Karpas-422 (cell line): ENCODE results near the gene TRIP6. TPM values are rescaled to one million over a fixed set of nuclear protein-coding genes. Genes with fewer than 3 reads are reported as not detected.

Experiments
- DNase-seq: peaks from one replicate; pipeline ENCODE4 v3.0.0-alpha.2; 2015
- H2AFZ ChIP-seq: fragments of 200-600 bp; sonication (generic); 2 replicates; pipeline ENCODE4 v1.6.1; 2014; ENCODE audit warnings: antibody characterized with exemption, low read length, mixed read lengths
- H3K27ac ChIP-seq: fragments of 200-600 bp; sonication (generic); 2 replicates; pipeline ENCODE4 v1.5.1; 2014; ENCODE audit warnings: mild to moderate bottlenecking, low read length, moderate library complexity
- H3K27me3 ChIP-seq: fragments of 200-600 bp; sonication (generic); 2 replicates; pipeline ENCODE4 v1.6.1; 2014; ENCODE audit warnings: low read length, mixed read lengths
- H3K36me3 ChIP-seq: fragments of 200-600 bp; sonication (generic); 2 replicates; pipeline ENCODE4 v1.6.1; 2014; ENCODE audit warnings: low read length, mixed read lengths; ENCODE audit not compliant: insufficient read depth
- H3K4me1 ChIP-seq: fragments of 200-600 bp; sonication (generic); 2 replicates; pipeline ENCODE4 v1.6.1; 2014; ENCODE audit warnings: mild to moderate bottlenecking, low read length, mixed read lengths
- H3K4me2 ChIP-seq: fragments of 200-600 bp; sonication (generic); 2 replicates; pipeline ENCODE4 v1.6.1; 2014; ENCODE audit warnings: low read length, low read depth, mild to moderate bottlenecking; ENCODE audit not compliant: poor library complexity, severe bottlenecking
- H3K4me3 ChIP-seq: fragments of 200-600 bp; sonication (generic); 2 replicates; pipeline ENCODE4 v1.5.1; 2014; ENCODE audit warnings: mild to moderate bottlenecking, antibody characterized with exemption, low read length, mixed read lengths
- H3K79me2 ChIP-seq: fragments of 200-600 bp; sonication (generic); 2 replicates; pipeline ENCODE4 v1.6.1; 2014; ENCODE audit warnings: mild to moderate bottlenecking, low read length, mixed read lengths
- H3K9ac ChIP-seq: fragments of 200-600 bp; sonication (generic); 2 replicates; pipeline ENCODE4 v1.6.0; 2014; ENCODE audit warnings: low read length
- H3K9me2 ChIP-seq: fragments of 200-600 bp; sonication (generic), shearing (Covaris generic); replicated peaks from 2 replicates; pipeline ENCODE4 v1.6.0; 2014; ENCODE audit warnings: mild to moderate bottlenecking, low read length, moderate library complexity; ENCODE audit not compliant: insufficient read depth
- H3K9me3 ChIP-seq: fragments of 300-700, 200-600 bp; sonication (generic); 2 replicates; pipeline ENCODE4 v1.6.1; 2014; ENCODE audit warnings: low read length, mixed read lengths
- H4K20me1 ChIP-seq: fragments of 200-600 bp; sonication (generic); 2 replicates; pipeline ENCODE4 v1.6.1; 2014; ENCODE audit warnings: mild to moderate bottlenecking, antibody characterized with exemption, low read length, low read depth; ENCODE audit not compliant: insufficient read depth
- total RNA-seq: library from RNA; depleted of rRNA; stranded (reverse); fragments of >200 nt; shearing (Covaris generic); gene quantifications from 2 replicates; pipeline ENCODE4 v1.2.3, GENCODE V29; 2014; ENCODE audit warnings: low replicate concordance; rRNA removed

The TRIP6 gene, protein sequence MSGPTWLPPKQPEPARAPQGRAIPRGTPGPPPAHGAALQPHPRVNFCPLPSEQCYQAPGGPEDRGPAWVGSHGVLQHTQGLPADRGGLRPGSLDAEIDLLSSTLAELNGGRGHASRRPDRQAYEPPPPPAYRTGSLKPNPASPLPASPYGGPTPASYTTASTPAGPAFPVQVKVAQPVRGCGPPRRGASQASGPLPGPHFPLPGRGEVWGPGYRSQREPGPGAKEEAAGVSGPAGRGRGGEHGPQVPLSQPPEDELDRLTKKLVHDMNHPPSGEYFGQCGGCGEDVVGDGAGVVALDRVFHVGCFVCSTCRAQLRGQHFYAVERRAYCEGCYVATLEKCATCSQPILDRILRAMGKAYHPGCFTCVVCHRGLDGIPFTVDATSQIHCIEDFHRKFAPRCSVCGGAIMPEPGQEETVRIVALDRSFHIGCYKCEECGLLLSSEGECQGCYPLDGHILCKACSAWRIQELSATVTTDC
- total RNA-seq = 19.5 and 30.5 TPM in 2 replicates

GRCh38 chr7:100867040-100867775, at the start of gene TRIP6:
TSS of gene TRIP6 (plus strand) at chr7:100867387. CDS start at chr7:100867498, 111 bp downstream.
- Histone ChIP-seq H3K9me2 (no peaks in the 10 kb centered on the region), H3K27me3 (no peaks in the 10 kb centered on the region), H3K4me3 (peak within 1 kb of the TSS; percentile 90), H3K4me1 (peaks cover 20% of the 10 kb centered on the region), H3K79me2 (peaks cover 26% of the 10 kb centered on the region), H3K4me2 (peak within 1 kb of the TSS; percentile 96), H2AFZ (peak within 1 kb of the TSS; percentile 82; the same call in 1 of the 2 replicates), H3K9me3 (no peaks in the 10 kb centered on the region), H4K20me1 (no peaks in the 10 kb centered on the region), H3K36me3 (no peaks in the 10 kb centered on the region), H3K27ac (peak within 1 kb of the TSS; percentile 78), H3K9ac (peak within 1 kb of the TSS; percentile 94)
- DNase-seq = peak; percentile 85

DNA sequence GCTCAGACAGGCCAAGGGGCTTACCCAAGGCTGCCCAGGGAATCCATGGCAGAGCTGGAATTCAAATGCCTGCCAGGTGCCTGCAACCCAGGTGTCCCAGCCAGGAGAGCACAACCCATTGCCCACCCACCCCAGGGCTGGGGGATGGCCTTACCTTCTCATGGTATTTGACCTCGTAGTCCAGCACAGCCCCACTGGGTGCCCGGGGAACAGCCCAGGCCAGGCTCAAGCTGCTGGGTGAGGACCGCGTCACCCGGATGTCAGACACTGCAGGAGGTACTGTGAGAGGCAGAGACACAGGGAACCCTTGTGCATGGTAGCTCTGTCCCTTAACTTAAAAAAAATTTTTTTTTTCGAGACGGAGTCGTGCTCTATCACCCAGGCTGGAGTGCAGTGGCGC, 48.8 kb upstream of the TRIP6 start:
- no peak overlapping the region for H2AFZ ChIP-seq
- H3K4me3 ChIP-seq = no peak overlapping the region
- no peaks in the 10 kb centered on the region for H3K4me1 ChIP-seq
- DNase-seq = no peak
- no peak overlapping the region for H3K4me2 ChIP-seq
- H3K27me3 ChIP-seq = no peaks in the 10 kb centered on the region
- H3K9me2 ChIP-seq = no peaks in the 10 kb centered on the region
- H3K27ac ChIP-seq = no peak overlapping the region
- no peaks in the 10 kb centered on the region for H3K36me3 ChIP-seq
- H3K79me2 ChIP-seq = no peaks in the 10 kb centered on the region
- no peaks in the 10 kb centered on the region for H3K9me3 ChIP-seq
- H3K9ac ChIP-seq = no peak overlapping the region
- H4K20me1 ChIP-seq = no peaks in the 10 kb centered on the region

GRCh38 chr7:100818825-100819224, 48.4 kb upstream of the TRIP6 start:
- no peaks in the 10 kb centered on the region for H3K79me2 ChIP-seq
- H3K9me2 ChIP-seq = no peaks in the 10 kb centered on the region
- no peak overlapping the region for H2AFZ ChIP-seq
- H3K4me2 ChIP-seq = no peak overlapping the region
- no peak for DNase-seq
- no peaks in the 10 kb centered on the region for H3K4me1 ChIP-seq
- no peaks in the 10 kb centered on the region for H3K27me3 ChIP-seq
- no peak overlapping the region for H3K4me3 ChIP-seq
- no peaks in the 10 kb centered on the region for H4K20me1 ChIP-seq
- H3K36me3 ChIP-seq = no peaks in the 10 kb centered on the region
- no peak overlapping the region for H3K9ac ChIP-seq
- no peaks in the 10 kb centered on the region for H3K9me3 ChIP-seq
- H3K27ac ChIP-seq = no peak overlapping the region

DNA sequence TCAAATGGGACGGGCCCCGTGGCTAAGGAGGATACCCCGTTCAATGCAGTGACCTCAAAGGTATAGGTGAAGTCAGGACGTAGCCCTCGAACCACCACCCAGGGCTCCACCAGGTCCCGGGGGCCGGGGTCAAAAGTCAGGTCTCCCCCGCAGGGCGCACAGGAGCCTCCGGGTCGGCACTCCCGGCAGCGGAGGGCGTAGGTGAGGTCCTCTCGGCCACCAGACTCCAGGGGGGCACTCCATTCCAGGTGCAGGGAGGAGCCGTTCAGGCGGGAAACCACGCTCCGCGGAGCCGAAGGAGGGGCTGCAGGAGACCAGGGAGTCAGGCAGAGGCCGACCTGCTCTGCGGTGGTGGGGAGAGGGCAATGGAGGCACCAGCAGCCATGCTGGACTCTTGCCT, 47.6 kb upstream of the TRIP6 start:
- Histone ChIP-seq H3K27me3 (no peaks in the 10 kb centered on the region), H4K20me1 (no peaks in the 10 kb centered on the region), H3K4me3 (no peak overlapping the region), H3K79me2 (no peaks in the 10 kb centered on the region), H2AFZ (no peak overlapping the region), H3K9me2 (no peaks in the 10 kb centered on the region), H3K9ac (no peak overlapping the region), H3K4me1 (no peaks in the 10 kb centered on the region), H3K4me2 (no peak overlapping the region), H3K36me3 (no peaks in the 10 kb centered on the region), H3K27ac (no peak overlapping the region), H3K9me3 (no peaks in the 10 kb centered on the region)
- DNase-seq = no peak

- Histone ChIP-seq H3K4me2 (no peak overlapping the region), H4K20me1 (no peaks in the 10 kb centered on the region), H3K36me3 (no peaks in the 10 kb centered on the region), H3K4me3 (no peak overlapping the region), H3K27me3 (no peaks in the 10 kb centered on the region), H3K4me1 (no peaks in the 10 kb centered on the region), H3K9me3 (no peaks in the 10 kb centered on the region), H3K79me2 (no peaks in the 10 kb centered on the region), H3K27ac (no peak overlapping the region), H3K9ac (no peak overlapping the region), H3K9me2 (no peaks in the 10 kb centered on the region), H2AFZ (no peak overlapping the region)
- DNase-seq = no peak
Measured at GRCh38 chr7:100822236-100823139, 44.7 kb upstream of the TRIP6 start.

DNA sequence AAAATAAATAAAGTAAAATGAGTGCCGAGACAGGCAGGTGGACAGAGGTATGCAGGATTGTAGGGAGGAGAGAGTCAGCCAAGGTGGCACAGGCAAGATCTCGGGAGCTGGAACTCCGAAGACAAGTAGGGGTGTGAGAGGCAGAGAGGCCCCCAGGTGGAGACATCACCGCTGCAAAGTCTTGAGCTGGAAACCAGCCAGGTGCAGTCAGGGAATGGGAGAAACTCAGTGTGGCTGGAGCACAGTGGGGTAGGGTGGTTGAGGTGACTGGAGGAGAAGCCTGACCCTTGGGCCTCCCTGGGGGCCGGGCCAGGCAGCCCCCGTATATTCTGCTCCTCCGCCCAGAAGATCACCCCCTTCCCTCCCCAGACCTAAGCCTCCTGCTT, 44.1 kb upstream of the TRIP6 start:
- no peaks in the 10 kb centered on the region for H3K4me1 ChIP-seq
- DNase-seq = no peak
- H4K20me1 ChIP-seq = no peaks in the 10 kb centered on the region
- no peak overlapping the region for H3K27ac ChIP-seq
- no peaks in the 10 kb centered on the region for H3K27me3 ChIP-seq
- no peak overlapping the region for H3K4me2 ChIP-seq
- no peaks in the 10 kb centered on the region for H3K9me2 ChIP-seq
- H3K9ac ChIP-seq = no peak overlapping the region
- no peaks in the 10 kb centered on the region for H3K79me2 ChIP-seq
- no peak overlapping the region for H3K4me3 ChIP-seq
- H2AFZ ChIP-seq = no peak overlapping the region
- H3K36me3 ChIP-seq = no peaks in the 10 kb centered on the region
- H3K9me3 ChIP-seq = no peaks in the 10 kb centered on the region

DNA sequence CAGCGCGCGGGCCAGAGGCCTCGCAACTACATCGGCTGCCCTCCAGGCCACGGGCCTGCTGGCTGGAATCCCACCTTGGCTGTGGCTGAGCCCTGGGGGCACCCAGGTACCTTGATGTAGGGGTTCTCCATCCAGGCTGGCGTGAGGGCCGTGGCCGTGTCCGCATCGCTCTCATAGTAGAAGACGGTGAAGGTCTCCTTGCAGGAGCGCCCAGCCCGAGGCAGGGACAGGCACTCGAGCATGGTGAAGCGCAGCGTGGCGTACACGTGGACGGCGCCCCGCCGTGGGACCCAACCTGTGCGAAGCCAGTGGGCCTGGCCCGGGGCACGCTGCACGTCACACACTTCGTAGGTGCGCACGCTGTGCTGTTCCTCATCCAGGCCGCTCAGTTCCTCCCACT, 43.7 kb upstream of the TRIP6 start:
- H3K9me2 ChIP-seq = no peaks in the 10 kb centered on the region
- DNase-seq = no peak
- no peak overlapping the region for H3K27ac ChIP-seq
- H3K9ac ChIP-seq = no peak overlapping the region
- H3K4me1 ChIP-seq = no peaks in the 10 kb centered on the region
- no peak overlapping the region for H3K4me3 ChIP-seq
- H3K36me3 ChIP-seq = no peaks in the 10 kb centered on the region
- H3K79me2 ChIP-seq = no peaks in the 10 kb centered on the region
- no peak overlapping the region for H3K4me2 ChIP-seq
- H3K9me3 ChIP-seq = no peaks in the 10 kb centered on the region
- no peak overlapping the region for H2AFZ ChIP-seq
- no peaks in the 10 kb centered on the region for H3K27me3 ChIP-seq
- H4K20me1 ChIP-seq = no peaks in the 10 kb centered on the region
